Measurements from ENCODE around the gene TMEM208. TPM values are rescaled to one million over a fixed set of nuclear protein-coding genes. Genes with fewer than 3 reads are reported as not detected.

Gene TMEM208
- total and polyA plus RNA-seq, 2 of the 13 experiments (the other 11 are each of a cell fraction or from before 2014, with no cell fraction given) = 58.8 to 72.9 TPM

DNA sequence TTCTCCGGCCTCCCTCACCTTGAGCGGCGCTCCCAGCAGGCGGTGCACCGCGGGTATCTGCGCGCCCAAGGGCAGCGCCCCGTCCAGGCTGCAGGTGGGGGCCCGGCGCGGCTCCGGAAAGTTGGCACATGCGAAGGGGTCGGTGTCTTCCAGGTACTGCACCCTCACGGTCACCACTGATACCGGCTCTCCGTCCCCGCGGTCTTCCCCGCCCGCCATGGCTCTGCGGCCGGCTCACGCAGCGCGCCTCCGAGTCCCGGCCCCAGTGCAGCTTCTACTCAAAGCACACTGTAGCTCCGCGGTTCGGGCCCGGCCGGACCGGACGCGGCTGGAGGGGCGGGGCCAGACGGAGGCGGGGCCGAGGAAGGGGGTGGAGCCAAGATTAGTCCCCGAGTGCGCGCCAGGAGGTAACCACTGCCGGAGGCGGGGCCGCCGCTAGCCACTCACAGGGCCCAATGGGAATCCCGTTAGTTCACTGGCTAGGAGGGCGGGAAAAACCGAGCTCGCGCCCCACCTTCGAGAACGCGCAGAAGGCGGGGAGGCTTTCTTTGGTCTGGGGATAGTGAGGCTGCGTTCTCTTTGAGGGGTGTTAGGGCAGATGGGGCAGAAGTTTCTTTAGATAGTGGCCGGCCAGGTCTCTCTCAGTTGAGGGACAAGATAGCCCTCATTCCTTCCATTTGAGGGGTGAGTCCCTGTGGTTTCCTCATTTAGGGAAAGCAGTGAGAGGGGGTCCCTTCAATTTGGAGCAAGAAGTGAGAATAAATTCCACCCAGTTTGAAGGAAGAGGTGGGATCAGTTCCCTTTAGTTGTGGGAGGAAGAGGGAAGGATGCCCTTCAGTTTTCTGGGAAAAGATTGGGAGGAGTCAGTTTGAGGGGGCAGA, 20.5 kb downstream of the TMEM208 start, which contains the start of gene FHOD1 (continued):
- TF ChIP-seq ZNF44 (CRISPR knock-in tag; IDR thresholded peaks at IDR 0.05) (no peak; the same call in 1 of the 2 replicates), ZNF33A (CRISPR knock-in tag; IDR thresholded peaks at IDR 0.05; ENCODE audit: borderline replicate concordance) (peak; percentile 90), ZNF451 (CRISPR knock-in tag; IDR thresholded peaks at IDR 0.05) (peak; percentile 73), ZNF619 (CRISPR knock-in tag; IDR thresholded peaks at IDR 0.05) (no peak), AGO2 (optimal IDR thresholded peaks at IDR 0.05; ENCODE audit: low read depth, low read length) (peak; percentile 83), HES4 (CRISPR knock-in tag; IDR thresholded peaks at IDR 0.05; ENCODE audit: borderline replicate concordance) (peak; percentile 67; the same call in 1 of the 2 replicates), RNF2 (conservative IDR thresholded peaks at IDR 0.05; ENCODE audit: low read depth) (0 out of 2 replicates have a peak, but pooled peaks have one; percentile 54), ZNF746 (CRISPR knock-in tag; IDR thresholded peaks at IDR 0.05) (peak; percentile 33; the same call in 1 of the 2 replicates), TCF7L2 (IDR thresholded peaks at IDR 0.05; ENCODE audit: low read depth, low read length) (no peak), ZNF460 (CRISPR knock-in tag; IDR thresholded peaks at IDR 0.05; ENCODE audit: borderline replicate concordance) (peak; percentile 41), JARID2 (CRISPR knock-in tag; IDR thresholded peaks at IDR 0.05; ENCODE audit: insufficient replicate concordance) (no peak), IKZF4 (CRISPR knock-in tag; IDR thresholded peaks at IDR 0.05; ENCODE audit: borderline replicate concordance, low read depth, not compliant biosample characterization) (no peak), SIX1 (CRISPR knock-in tag; IDR thresholded peaks at IDR 0.05; ENCODE audit: borderline replicate concordance) (0 out of 2 replicates have a peak, but pooled peaks have one; percentile 28), ZSCAN9 (CRISPR knock-in tag; IDR thresholded peaks at IDR 0.05; ENCODE audit: borderline replicate concordance) (peak; percentile 86)
- TF ChIP-seq, protein P1, sequence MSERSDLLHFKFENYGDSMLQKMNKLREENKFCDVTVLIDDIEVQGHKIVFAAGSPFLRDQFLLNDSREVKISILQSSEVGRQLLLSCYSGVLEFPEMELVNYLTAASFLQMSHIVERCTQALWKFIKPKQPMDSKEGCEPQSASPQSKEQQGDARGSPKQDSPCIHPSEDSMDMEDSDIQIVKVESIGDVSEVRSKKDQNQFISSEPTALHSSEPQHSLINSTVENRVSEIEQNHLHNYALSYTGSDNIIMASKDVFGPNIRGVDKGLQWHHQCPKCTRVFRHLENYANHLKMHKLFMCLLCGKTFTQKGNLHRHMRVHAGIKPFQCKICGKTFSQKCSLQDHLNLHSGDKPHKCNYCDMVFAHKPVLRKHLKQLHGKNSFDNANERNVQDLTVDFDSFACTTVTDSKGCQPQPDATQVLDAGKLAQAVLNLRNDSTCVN (CRISPR knock-in tag; IDR thresholded peaks at IDR 0.05; ENCODE audit: borderline replicate concordance) = no peak
- TF ChIP-seq, protein P2, sequence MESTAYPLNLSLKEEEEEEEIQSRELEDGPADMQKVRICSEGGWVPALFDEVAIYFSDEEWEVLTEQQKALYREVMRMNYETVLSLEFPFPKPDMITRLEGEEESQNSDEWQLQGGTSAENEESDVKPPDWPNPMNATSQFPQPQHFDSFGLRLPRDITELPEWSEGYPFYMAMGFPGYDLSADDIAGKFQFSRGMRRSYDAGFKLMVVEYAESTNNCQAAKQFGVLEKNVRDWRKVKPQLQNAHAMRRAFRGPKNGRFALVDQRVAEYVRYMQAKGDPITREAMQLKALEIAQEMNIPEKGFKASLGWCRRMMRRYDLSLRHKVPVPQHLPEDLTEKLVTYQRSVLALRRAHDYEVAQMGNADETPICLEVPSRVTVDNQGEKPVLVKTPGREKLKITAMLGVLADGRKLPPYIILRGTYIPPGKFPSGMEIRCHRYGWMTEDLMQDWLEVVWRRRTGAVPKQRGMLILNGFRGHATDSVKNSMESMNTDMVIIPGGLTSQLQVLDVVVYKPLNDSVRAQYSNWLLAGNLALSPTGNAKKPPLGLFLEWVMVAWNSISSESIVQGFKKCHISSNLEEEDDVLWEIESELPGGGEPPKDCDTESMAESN (CRISPR knock-in tag; conservative IDR thresholded peaks at IDR 0.05) = peak; percentile 68; the same call in 1 of the 2 replicates
- TF ChIP-seq, protein P3, sequence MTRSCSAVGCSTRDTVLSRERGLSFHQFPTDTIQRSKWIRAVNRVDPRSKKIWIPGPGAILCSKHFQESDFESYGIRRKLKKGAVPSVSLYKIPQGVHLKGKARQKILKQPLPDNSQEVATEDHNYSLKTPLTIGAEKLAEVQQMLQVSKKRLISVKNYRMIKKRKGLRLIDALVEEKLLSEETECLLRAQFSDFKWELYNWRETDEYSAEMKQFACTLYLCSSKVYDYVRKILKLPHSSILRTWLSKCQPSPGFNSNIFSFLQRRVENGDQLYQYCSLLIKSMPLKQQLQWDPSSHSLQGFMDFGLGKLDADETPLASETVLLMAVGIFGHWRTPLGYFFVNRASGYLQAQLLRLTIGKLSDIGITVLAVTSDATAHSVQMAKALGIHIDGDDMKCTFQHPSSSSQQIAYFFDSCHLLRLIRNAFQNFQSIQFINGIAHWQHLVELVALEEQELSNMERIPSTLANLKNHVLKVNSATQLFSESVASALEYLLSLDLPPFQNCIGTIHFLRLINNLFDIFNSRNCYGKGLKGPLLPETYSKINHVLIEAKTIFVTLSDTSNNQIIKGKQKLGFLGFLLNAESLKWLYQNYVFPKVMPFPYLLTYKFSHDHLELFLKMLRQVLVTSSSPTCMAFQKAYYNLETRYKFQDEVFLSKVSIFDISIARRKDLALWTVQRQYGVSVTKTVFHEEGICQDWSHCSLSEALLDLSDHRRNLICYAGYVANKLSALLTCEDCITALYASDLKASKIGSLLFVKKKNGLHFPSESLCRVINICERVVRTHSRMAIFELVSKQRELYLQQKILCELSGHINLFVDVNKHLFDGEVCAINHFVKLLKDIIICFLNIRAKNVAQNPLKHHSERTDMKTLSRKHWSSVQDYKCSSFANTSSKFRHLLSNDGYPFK (CRISPR knock-in tag; IDR thresholded peaks at IDR 0.05; ENCODE audit: borderline replicate concordance) = 0 out of 2 replicates have a peak, but pooled peaks have one; percentile 38
- TF ChIP-seq, protein P4, sequence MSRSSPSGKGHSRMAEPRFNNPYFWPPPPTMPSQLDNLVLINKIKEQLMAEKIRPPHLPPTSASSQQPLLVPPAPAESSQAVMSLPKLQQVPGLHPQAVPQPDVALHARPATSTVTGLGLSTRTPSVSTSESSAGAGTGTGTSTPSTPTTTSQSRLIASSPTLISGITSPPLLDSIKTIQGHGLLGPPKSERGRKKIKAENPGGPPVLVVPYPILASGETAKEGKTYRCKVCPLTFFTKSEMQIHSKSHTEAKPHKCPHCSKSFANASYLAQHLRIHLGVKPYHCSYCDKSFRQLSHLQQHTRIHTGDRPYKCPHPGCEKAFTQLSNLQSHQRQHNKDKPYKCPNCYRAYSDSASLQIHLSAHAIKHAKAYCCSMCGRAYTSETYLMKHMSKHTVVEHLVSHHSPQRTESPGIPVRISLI (CRISPR knock-in tag; IDR thresholded peaks at IDR 0.05; ENCODE audit: borderline replicate concordance) = no peak
- TF ChIP-seq, protein P5, sequence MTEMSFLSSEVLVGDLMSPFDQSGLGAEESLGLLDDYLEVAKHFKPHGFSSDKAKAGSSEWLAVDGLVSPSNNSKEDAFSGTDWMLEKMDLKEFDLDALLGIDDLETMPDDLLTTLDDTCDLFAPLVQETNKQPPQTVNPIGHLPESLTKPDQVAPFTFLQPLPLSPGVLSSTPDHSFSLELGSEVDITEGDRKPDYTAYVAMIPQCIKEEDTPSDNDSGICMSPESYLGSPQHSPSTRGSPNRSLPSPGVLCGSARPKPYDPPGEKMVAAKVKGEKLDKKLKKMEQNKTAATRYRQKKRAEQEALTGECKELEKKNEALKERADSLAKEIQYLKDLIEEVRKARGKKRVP (CRISPR knock-in tag; IDR thresholded peaks at IDR 0.05) = 0 out of 4 replicates have a peak, but pooled peaks of 1 of the 2 experiments have one; percentile 42

Measured in HepG2 (cell line).